Measurements from ENCODE around the gene ANKRD61. TPM values are rescaled to one million over a fixed set of nuclear protein-coding genes. Genes with fewer than 3 reads are reported as not detected.
"Not testable (repeated sequence)": the region's sequence is repeated elsewhere in the genome, so short reads cannot be mapped to it uniquely, and the experiment has no call there.

Gene ANKRD61
- total and polyA plus RNA-seq, 12 donors: 0.13 to 0.52 (median 0.28) TPM; not detected in 8

- Histone ChIP-seq H3K9me3 (replicated peaks in 1 of 3) (no peaks in the 10 kb centered on the region), H3K27ac (no peak overlapping the region), H3K27me3 (no peaks in the 10 kb centered on the region), H3K4me1 (replicated peaks in 1 of 2) (peaks cover 11 to 25% of the 10 kb centered on the region in 2 donors), H3K36me3 (replicated peaks in 1 of 2) (peaks cover 0 to 12% of the 10 kb centered on the region in 2 donors), H3K4me3 (peak overlapping the region in 1 of 4 donors; percentile 72)
- no peak for DNase-seq
- no peak for TF ChIP-seq POLR2A (IDR thresholded peaks at IDR 0.05)
- no peak for TF ChIP-seq CTCF (IDR thresholded peaks at IDR 0.05)
- WGBS, 4 donors: 74 to 80% (median 75%) methylated on average over 14 of the region's 14 CpGs
- intact Hi-C loops (cut with DNase I): no loop called here
Observed at GRCh38 chr7:6057316-6058129, 26.3 kb downstream of the ANKRD61 start.

- WGBS, 4 donors: 83 to 94% (median 91%) methylated on average over 11 of the region's 11 CpGs
- H3K9me3 ChIP-seq (replicated peaks in 1 of 3); H3K27ac ChIP-seq; H3K4me3 ChIP-seq; DNase-seq; intact Hi-C loops (cut with DNase I); H3K27me3 ChIP-seq; H3K36me3 ChIP-seq (replicated peaks in 1 of 2): not testable (repeated sequence)
- peaks cover 11 to 25% of the 10 kb centered on the region in 2 donors for H3K4me1 ChIP-seq (replicated peaks in 1 of 2)
Observed at GRCh38 chr7:6059941-6060340, 28.8 kb downstream of the ANKRD61 start.

GRCh38 chr7:6071406-6071805 is 40.2 kb downstream of the ANKRD61 start:
- intact Hi-C loops (cut with DNase I): no loop called here

GRCh38 chr7:6074612-6075380 is 43.6 kb downstream of the ANKRD61 start:
- WGBS, 4 donors: 68 to 79% (median 72%) methylated on average over 9 of the region's 9 CpGs
- intact Hi-C loops (cut with DNase I): no loop called here
- Histone ChIP-seq H3K4me1 (replicated peaks in 1 of 2) (no peaks in the 10 kb centered on the region), H3K36me3 (replicated peaks in 1 of 2) (no peaks in the 10 kb centered on the region), H3K4me3 (no peak overlapping the region), H3K27me3 (no peaks in the 10 kb centered on the region), H3K27ac (no peak overlapping the region), H3K9me3 (replicated peaks in 1 of 3) (no peaks in the 10 kb centered on the region)
- TF ChIP-seq CTCF (IDR thresholded peaks at IDR 0.05) (no peak), POLR2A (IDR thresholded peaks at IDR 0.05) (no peak)
- DNase-seq: no peak

More at GRCh38 chr7:6071406-6071805, 40.2 kb downstream of the ANKRD61 start:
- Histone ChIP-seq H3K4me3 (no peak overlapping the region), H3K9me3 (replicated peaks in 1 of 3) (no peaks in the 10 kb centered on the region), H3K27ac (no peak overlapping the region), H3K4me1 (replicated peaks in 1 of 2) (no peaks in the 10 kb centered on the region), H3K36me3 (replicated peaks in 1 of 2) (no peaks in the 10 kb centered on the region), H3K27me3 (no peaks in the 10 kb centered on the region)
- DNase-seq: no peak
- 64 to 74% (median 70%) methylated on average over 3 of the region's 3 CpGs for WGBS, 4 donors
- TF ChIP-seq POLR2A (IDR thresholded peaks at IDR 0.05): no peak
- TF ChIP-seq CTCF (IDR thresholded peaks at IDR 0.05): no peak
